CD4-positive, alpha-beta T cell treated with Interferon alpha-2 for 1 hour (primary cell): ENCODE data around the gene PIAS3.
"Not testable (repeated sequence)": the region's sequence is repeated elsewhere in the genome, so short reads cannot be mapped to it uniquely, and the experiment has no call there.

Experiments
- DNase-seq, 2 donors: peaks; one replicate each; pipeline ENCODE4 v3.0.0-alpha.2; 2020 to 2022

The PIAS3 gene

GRCh38 chr1:145822779-145823331, 36.0 kb downstream of the PIAS3 start:
- DNase-seq, result not testable (repeated sequence)

DNA sequence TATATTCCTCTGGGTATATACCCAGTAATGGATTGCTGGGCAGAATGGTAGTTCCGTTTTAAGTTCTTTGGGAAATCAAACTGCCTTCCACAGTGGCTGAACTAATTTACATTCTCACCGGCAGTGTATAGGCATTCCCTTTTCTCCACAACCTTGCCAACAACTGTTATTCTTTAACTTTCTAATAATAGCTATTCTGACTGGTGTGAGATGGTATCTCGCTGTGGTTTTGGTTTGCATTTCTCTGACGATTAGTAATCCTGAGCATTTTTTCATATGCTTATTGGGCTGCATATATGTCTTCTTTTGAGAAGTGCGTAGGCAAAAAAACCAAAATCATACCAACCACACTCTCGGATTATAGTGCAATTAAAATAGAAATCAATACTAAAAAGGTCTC, 40.8 kb downstream of the PIAS3 start:
- peak in 1 of 2 donors; percentile 15 for DNase-seq

DNA sequence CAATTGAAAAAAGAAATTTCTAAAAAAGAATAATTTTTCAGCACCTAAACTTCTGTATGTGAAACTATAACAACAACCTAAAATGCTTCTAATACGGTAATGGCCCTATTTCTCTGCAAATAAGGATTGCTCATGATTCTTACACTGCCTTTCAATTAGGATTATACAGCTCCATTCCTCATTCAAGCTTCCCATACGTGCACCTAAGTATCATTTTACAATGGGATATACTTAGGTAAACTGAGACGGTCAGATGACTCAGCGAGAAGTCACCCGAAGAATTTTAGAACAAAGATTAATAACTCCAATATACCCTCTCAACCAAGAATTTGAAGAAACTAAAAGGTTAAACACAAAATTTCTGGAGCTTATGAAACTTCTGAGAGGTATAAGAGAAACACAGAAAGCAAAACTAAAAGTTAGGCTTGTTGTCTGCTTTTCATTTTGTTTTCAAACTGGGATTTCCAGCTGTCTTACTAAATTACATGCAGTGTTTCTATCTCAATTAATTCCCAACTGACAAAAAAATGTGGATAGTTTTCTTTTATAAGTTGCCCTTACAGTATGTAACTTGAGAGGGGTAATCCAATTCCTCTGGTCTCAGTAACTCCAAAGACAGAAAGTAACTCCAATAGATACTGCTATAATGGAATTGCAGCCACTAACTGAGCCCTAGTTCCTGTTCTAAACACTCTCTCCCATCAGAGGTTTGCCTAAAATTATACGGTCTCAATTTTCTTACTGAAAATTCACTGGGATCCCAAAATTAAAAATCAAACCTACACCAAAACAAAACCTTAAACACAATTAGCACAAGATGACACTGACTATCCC, 45.7 kb downstream of the PIAS3 start:
- DNase-seq, result not testable (repeated sequence)

DNA sequence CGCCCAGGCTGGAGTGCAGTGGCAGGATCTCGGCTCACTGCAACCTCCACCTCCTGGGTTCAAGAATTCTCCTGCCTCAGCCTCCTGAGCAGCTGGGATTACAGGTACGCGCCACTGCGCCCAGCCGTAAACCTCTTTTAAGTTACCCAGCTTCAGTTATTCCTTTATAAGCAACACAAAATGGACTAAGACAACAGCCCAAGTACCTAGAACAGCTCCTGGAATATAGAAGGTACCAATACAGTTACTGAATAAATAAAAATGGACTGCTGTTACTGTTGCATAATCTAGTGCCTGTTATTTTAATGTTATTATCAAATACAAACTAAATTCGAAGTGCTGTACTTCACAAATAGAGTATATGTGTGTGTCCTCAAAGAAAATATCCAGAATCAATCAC, 52.0 kb downstream of the PIAS3 start:
- DNase-seq, result no peak

GRCh38 chr1:145806408-145806807, 52.5 kb downstream of the PIAS3 start:
- DNase-seq, result no peak

GRCh38 chr1:145805057-145805456, 53.8 kb downstream of the PIAS3 start:
- no peak for DNase-seq

GRCh38 chr1:145804235-145805045, 54.4 kb downstream of the PIAS3 start:
- no peak for DNase-seq

GRCh38 chr1:145799806-145800205, 59.1 kb downstream of the PIAS3 start:
- DNase-seq, result no peak
